Measurements from ENCODE around the gene ABCC9. TPM values are rescaled to one million over a fixed set of nuclear protein-coding genes. Genes with fewer than 3 reads are reported as not detected.
"Not testable (repeated sequence)": the region's sequence is repeated elsewhere in the genome, so short reads cannot be mapped to it uniquely, and the experiment has no call there.

ABCC9 gene
- total and polyA plus RNA-seq, 2 donors (not counting 3 experiments of a cell fraction or from before 2014, with no cell fraction given), result under 0.01 TPM; not detected in 1

DNA sequence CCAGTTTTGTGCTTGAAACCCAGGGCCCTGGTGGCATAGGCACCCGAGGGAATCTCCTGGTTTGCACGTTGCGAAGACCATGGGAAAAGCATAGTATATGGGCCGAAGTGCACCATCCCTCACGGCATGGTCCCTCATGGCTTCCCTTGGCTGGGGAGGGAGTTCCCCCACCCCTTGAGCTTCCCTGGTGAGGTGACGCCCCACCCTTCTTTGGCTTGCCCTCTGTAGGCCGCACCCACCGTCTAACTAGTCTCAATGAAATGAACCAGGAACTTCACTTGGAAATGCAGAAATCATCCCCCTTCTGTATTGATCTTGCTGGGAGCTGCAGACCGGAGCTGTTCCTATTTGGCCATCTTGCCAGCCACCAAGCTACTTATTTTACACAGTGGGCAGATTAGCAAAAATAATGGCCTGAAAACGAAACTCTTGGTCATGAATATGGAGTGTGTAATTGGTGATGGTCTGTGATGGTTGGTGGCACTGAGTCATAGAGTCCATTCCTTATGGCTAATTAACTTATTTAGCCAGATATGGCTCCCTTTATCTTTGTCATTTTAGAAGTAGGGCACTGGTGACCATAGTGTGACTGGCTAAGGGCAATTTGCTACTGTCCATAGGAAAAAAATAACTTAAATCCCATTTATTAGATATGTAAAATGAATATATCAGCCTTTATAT lies 145.4 kb downstream of the ABCC9 start:
- ChIA-PET CTCF (interaction anchor here (1.2 kb wide), 1 partner anchor 98 kb away, joined by 3 read pairs; no protein-coding TSS in a partner anchor), POLR2A (no interaction called here)
- Histone ChIP-seq H4K20me1 (replicated peaks; ENCODE audit: control insufficient read depth, extremely low read depth, insufficient read depth, low read length) (no peaks in the 10 kb centered on the region), H3K27ac (ENCODE audit: insufficient read depth, low read depth, low read length) (no peak overlapping the region), H2AFZ (ENCODE audit: low read depth, low read length) (no peak overlapping the region), H3K9me3 (replicated peaks; ENCODE audit: control insufficient read depth, insufficient read depth, low read length) (no peaks in the 10 kb centered on the region), H3K4me2 (ENCODE audit: insufficient read depth, low read length) (no peak overlapping the region), H3K4me1 (ENCODE audit: control insufficient read depth, extremely low read depth, insufficient read depth, low read length) (no peaks in the 10 kb centered on the region), H3K27me3 (ENCODE audit: control insufficient read depth in 2 of 2, insufficient read depth in 2 of 2, low read length in 2 of 2) (no peaks in the 10 kb centered on the region), H3K9me1 (replicated peaks; ENCODE audit: control insufficient read depth, extremely low read depth, insufficient read depth, low read length) (no peaks in the 10 kb centered on the region), H3K79me2 (ENCODE audit: control insufficient read depth, insufficient read depth, low read length) (no peaks in the 10 kb centered on the region), H3K36me3 (ENCODE audit: control insufficient read depth in 2 of 2, extremely low read depth in 1 of 2, insufficient read depth in 2 of 2, low read length in 2 of 2) (no peaks in the 10 kb centered on the region), H3K4me3 (replicated peaks in 1 of 3; ENCODE audit: insufficient read depth in 1 of 3, low read depth in 1 of 3, low read length in 3 of 3) (no peak overlapping the region), H3K9ac (replicated peaks; ENCODE audit: extremely low read depth, insufficient read depth, low read length) (no peak overlapping the region)
- intact Hi-C loops (cut with micrococcal nuclease), result no loop called here
- TF ChIP-seq POLR2A (IDR thresholded peaks at IDR 0.05; ENCODE audit: low read depth, low read length) (no peak), POLR2AphosphoS5 (IDR thresholded peaks at IDR 0.05; ENCODE audit: insufficient read depth, low read depth, low read length) (no peak), GATA2 (IDR thresholded peaks at IDR 0.05; ENCODE audit: insufficient read depth, insufficient read length, low read depth, low read length) (no peak)
- TF ChIP-seq, protein P1, sequence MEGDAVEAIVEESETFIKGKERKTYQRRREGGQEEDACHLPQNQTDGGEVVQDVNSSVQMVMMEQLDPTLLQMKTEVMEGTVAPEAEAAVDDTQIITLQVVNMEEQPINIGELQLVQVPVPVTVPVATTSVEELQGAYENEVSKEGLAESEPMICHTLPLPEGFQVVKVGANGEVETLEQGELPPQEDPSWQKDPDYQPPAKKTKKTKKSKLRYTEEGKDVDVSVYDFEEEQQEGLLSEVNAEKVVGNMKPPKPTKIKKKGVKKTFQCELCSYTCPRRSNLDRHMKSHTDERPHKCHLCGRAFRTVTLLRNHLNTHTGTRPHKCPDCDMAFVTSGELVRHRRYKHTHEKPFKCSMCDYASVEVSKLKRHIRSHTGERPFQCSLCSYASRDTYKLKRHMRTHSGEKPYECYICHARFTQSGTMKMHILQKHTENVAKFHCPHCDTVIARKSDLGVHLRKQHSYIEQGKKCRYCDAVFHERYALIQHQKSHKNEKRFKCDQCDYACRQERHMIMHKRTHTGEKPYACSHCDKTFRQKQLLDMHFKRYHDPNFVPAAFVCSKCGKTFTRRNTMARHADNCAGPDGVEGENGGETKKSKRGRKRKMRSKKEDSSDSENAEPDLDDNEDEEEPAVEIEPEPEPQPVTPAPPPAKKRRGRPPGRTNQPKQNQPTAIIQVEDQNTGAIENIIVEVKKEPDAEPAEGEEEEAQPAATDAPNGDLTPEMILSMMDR (IDR thresholded peaks at IDR 0.05; ENCODE audit: extremely low read depth in 1 of 2, insufficient read depth in 1 of 2, low read depth in 1 of 2, low read length in 2 of 2), result no peak
- TF ChIP-seq, protein P2, sequence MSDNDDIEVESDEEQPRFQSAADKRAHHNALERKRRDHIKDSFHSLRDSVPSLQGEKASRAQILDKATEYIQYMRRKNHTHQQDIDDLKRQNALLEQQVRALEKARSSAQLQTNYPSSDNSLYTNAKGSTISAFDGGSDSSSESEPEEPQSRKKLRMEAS (IDR thresholded peaks at IDR 0.05; ENCODE audit: insufficient read depth, insufficient read length), result no peak
- dilution Hi-C loops (cut with MboI; ENCODE audit: extremely low pct_ligation_motif_present, low sequenced_read_pairs), result no loop called here
- FAIRE-seq (no peak), DNase-seq (ENCODE audit: low read depth, low spot score) (no peak)
- no TSS peak for BruUV-seq (replicated peaks)

DNA sequence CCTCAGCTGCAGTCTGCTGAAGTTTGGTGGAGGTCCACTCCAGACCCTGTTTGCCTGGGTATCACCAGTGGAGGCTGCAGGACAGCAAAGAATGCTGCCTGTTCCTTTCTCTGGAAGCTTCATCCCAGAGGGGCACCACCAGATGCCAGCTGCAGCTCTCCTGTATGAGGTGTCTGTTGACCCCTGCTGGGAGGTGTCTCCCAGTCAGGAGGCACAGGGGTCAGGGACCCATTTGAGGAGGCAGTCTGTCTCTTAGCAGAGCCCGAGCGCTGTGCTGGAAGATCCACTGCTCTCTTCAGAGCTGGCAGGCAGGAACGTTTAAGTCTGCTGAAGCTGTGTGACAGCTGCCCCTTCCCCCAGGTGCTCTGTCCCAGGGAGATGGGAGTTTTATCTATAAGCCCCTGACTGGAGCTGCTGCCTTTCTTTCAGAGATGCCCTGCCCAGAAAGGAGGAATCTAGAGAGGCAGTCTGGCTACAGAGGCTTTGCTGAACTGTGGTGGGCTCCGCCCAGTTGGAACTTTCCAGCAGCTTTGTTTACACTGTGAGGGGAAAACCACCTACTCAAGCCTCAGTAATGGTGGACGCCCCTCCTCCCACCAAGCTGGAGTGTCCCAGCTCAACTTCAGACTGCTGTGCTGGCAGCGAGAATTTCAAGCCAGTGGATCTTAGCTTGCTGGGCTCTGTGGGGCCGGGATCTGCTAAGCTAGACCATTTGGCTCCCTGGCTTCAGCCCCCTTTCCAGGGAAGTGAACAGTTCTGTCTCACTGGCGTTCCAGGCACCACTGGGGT lies 146.2 kb downstream of the ABCC9 start:
- dilution Hi-C loops (cut with MboI; ENCODE audit: extremely low pct_ligation_motif_present, low sequenced_read_pairs), result not testable (repeated sequence)

DNA sequence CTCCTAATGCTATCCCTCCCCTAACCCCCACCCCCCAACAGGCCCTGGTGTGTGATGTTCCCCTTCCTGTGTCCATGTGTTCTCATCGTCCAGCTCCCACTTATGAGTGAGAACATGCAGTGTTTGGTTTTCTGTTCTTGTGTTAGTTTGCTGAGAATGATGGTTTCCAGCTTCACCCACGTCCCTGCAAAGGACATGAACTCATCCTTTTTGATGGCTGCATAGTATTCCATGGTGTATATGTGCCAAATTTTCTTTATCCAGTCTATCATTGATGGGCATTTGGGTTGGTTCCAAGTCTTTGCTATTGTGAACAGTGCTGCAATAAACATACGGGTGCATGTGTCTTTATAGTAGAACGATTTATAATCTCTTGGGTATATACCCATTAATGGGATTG lies 151.5 kb downstream of the ABCC9 start:
- intact Hi-C loops (cut with micrococcal nuclease); H3K27me3 ChIP-seq (ENCODE audit: control insufficient read depth in 2 of 2, insufficient read depth in 2 of 2, low read length in 2 of 2); FAIRE-seq; H3K4me1 ChIP-seq (ENCODE audit: control insufficient read depth, extremely low read depth, insufficient read depth, low read length); H3K9me3 ChIP-seq (replicated peaks; ENCODE audit: control insufficient read depth, insufficient read depth, low read length); BruUV-seq (replicated peaks); H3K9me1 ChIP-seq (replicated peaks; ENCODE audit: control insufficient read depth, extremely low read depth, insufficient read depth, low read length); POLR2A ChIA-PET; H4K20me1 ChIP-seq (replicated peaks; ENCODE audit: control insufficient read depth, extremely low read depth, insufficient read depth, low read length); DNase-seq (ENCODE audit: low read depth, low spot score); H3K79me2 ChIP-seq (ENCODE audit: control insufficient read depth, insufficient read depth, low read length); H3K4me2 ChIP-seq (ENCODE audit: insufficient read depth, low read length); CTCF ChIA-PET; H3K4me3 ChIP-seq (replicated peaks in 1 of 3; ENCODE audit: insufficient read depth in 1 of 3, low read depth in 1 of 3, low read length in 3 of 3); dilution Hi-C loops (cut with MboI; ENCODE audit: extremely low pct_ligation_motif_present, low sequenced_read_pairs); H3K9ac ChIP-seq (replicated peaks; ENCODE audit: extremely low read depth, insufficient read depth, low read length); H3K27ac ChIP-seq (ENCODE audit: insufficient read depth, low read depth, low read length); H2AFZ ChIP-seq (ENCODE audit: low read depth, low read length); H3K36me3 ChIP-seq (ENCODE audit: control insufficient read depth in 2 of 2, extremely low read depth in 1 of 2, insufficient read depth in 2 of 2, low read length in 2 of 2): not testable (repeated sequence)

More for the DNA sequence above, 146.2 kb downstream of the ABCC9 start:
- H3K36me3 ChIP-seq (ENCODE audit: control insufficient read depth in 2 of 2, extremely low read depth in 1 of 2, insufficient read depth in 2 of 2, low read length in 2 of 2); POLR2A ChIA-PET; H3K9me1 ChIP-seq (replicated peaks; ENCODE audit: control insufficient read depth, extremely low read depth, insufficient read depth, low read length); DNase-seq (ENCODE audit: low read depth, low spot score); H3K9me3 ChIP-seq (replicated peaks; ENCODE audit: control insufficient read depth, insufficient read depth, low read length); H3K4me3 ChIP-seq (replicated peaks in 1 of 3; ENCODE audit: insufficient read depth in 1 of 3, low read depth in 1 of 3, low read length in 3 of 3); CTCF ChIA-PET; H3K27me3 ChIP-seq (ENCODE audit: control insufficient read depth in 2 of 2, insufficient read depth in 2 of 2, low read length in 2 of 2); H3K9ac ChIP-seq (replicated peaks; ENCODE audit: extremely low read depth, insufficient read depth, low read length); H4K20me1 ChIP-seq (replicated peaks; ENCODE audit: control insufficient read depth, extremely low read depth, insufficient read depth, low read length); FAIRE-seq; H3K79me2 ChIP-seq (ENCODE audit: control insufficient read depth, insufficient read depth, low read length); H2AFZ ChIP-seq (ENCODE audit: low read depth, low read length); H3K4me1 ChIP-seq (ENCODE audit: control insufficient read depth, extremely low read depth, insufficient read depth, low read length); H3K4me2 ChIP-seq (ENCODE audit: insufficient read depth, low read length); H3K27ac ChIP-seq (ENCODE audit: insufficient read depth, low read depth, low read length); intact Hi-C loops (cut with micrococcal nuclease); BruUV-seq (replicated peaks): not testable (repeated sequence)
